Kidney epithelial cell (primary cell): ENCODE results near the gene KCNH6. TPM values are rescaled to one million over a fixed set of nuclear protein-coding genes. Genes with fewer than 3 reads are reported as not detected.

Experiments used
- DNase-seq: peaks from one replicate; pipeline ENCODE4 v3.0.0-alpha.2; 2010; ENCODE audit warnings: low read depth
- H3K27me3 ChIP-seq: 2 replicates; pipeline ENCODE4 v1.6.0; 2011; ENCODE audit warnings: low read length; ENCODE audit not compliant: control insufficient read depth, insufficient read depth
- H3K36me3 ChIP-seq: 2 replicates; pipeline ENCODE4 v1.5.1; 2011; ENCODE audit warnings: low read length; ENCODE audit not compliant: control insufficient read depth, insufficient read depth
- H3K4me3 ChIP-seq: 2 replicates; pipeline ENCODE4 v1.5.1; 2011; ENCODE audit warnings: low read depth, mild to moderate bottlenecking, control low read depth, low read length
- CTCF ChIP-seq: IDR thresholded peaks from 2 replicates; pipeline ENCODE4 v1.5.1; 2011; ENCODE audit warnings: mild to moderate bottlenecking, moderate library complexity, low read length, control low read depth, inconsistent platforms; ENCODE audit not compliant: insufficient read depth, poor library complexity, severe bottlenecking
- total RNA-seq: library from RNA; depleted of rRNA; stranded (reverse); fragments of >200 nt; gene quantifications from 2 replicates; pipeline ENCODE4 v1.2.3, GENCODE V29; 2015

KCNH6 gene
- total RNA-seq: 0.07 and 0.21 TPM in 2 replicates

- Histone ChIP-seq H3K4me3 (peak within 1 kb of the TSS; percentile 15), H3K27me3 (peaks cover 31% of the 10 kb centered on the region), H3K36me3 (no peaks in the 10 kb centered on the region)
- TF ChIP-seq CTCF: no peak
- no peak for DNase-seq
Measured at GRCh38 chr17:63523253-63523855, at the start of gene KCNH6. TSS of gene KCNH6 (plus strand) at chr17:63523358. CDS start at chr17:63523414, 56 bp downstream.

GRCh38 chr17:63474174-63474573 is 49.0 kb upstream of the KCNH6 start:
- Histone ChIP-seq H3K4me3 (no peak overlapping the region), H3K27me3 (peaks cover 24% of the 10 kb centered on the region), H3K36me3 (no peaks in the 10 kb centered on the region)
- DNase-seq: no peak
- no peak for TF ChIP-seq CTCF

GRCh38 chr17:63474586-63475460 is 48.3 kb upstream of the KCNH6 start:
- DNase-seq: no peak
- no peak for TF ChIP-seq CTCF
- H3K4me3 ChIP-seq: no peak overlapping the region
- H3K36me3 ChIP-seq: no peaks in the 10 kb centered on the region
- H3K27me3 ChIP-seq: peaks cover 24% of the 10 kb centered on the region

GRCh38 chr17:63475491-63476412 is 47.4 kb upstream of the KCNH6 start:
- no peak for DNase-seq
- no peak overlapping the region for H3K4me3 ChIP-seq
- no peaks in the 10 kb centered on the region for H3K36me3 ChIP-seq
- H3K27me3 ChIP-seq: peaks cover 22% of the 10 kb centered on the region
- no peak for TF ChIP-seq CTCF

GRCh38 chr17:63476459-63476853 is 46.7 kb upstream of the KCNH6 start:
- H3K27me3 ChIP-seq: peaks cover 22% of the 10 kb centered on the region
- H3K4me3 ChIP-seq: peak overlapping the region; percentile 15
- no peak for DNase-seq
- TF ChIP-seq CTCF: no peak
- H3K36me3 ChIP-seq: no peaks in the 10 kb centered on the region
